ENCODE results near the gene GSTM4.

DNA sequence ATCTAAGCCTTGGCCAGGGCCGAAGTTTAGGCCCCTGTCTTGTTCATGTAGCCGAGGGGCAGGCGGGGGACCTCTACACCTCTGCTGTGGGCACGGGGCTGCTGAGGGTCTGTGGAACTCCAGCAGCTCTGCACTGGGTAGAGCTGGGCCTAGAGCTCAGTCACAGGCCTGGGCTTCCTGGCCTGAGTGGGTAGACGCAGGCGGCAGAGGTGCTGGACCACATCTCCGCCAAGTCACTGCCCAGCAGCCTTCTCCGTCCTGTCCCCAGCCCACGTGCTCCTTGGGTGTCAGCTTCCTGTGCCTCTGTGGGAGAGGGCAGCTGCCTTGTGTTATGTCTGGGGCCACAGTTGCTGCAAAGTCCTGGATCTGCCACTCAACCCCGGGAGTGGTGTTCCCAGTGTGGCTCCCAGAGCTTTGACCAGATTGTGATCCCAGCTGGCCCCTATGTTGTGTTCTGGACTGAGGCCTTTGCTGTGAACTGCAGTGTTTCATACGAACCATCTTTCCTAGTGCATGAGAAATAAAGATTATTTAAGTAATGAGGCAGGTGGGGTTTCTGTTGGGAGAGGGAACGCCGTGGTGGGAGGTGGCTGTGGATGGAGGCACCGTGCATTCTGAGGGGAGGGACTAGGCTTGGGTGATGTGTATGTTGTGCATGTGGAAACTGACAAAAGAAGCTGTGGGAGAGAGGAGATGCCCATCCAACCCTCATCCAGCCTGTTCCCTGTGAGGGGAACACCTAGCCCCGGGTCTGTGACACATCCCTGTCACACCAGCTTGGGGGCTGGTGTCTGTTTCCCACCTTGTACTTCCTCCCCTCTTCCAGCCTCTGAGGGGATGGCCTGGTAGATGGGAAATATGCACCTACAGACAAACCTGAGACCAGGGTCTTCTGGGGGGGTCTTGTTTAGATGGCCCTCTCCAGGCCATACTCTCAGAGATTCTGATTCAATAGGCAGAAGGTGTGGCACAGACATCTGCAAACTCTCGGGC lies 24.1 kb upstream of the GSTM4 start:
- TF ChIP-seq, protein P1, sequence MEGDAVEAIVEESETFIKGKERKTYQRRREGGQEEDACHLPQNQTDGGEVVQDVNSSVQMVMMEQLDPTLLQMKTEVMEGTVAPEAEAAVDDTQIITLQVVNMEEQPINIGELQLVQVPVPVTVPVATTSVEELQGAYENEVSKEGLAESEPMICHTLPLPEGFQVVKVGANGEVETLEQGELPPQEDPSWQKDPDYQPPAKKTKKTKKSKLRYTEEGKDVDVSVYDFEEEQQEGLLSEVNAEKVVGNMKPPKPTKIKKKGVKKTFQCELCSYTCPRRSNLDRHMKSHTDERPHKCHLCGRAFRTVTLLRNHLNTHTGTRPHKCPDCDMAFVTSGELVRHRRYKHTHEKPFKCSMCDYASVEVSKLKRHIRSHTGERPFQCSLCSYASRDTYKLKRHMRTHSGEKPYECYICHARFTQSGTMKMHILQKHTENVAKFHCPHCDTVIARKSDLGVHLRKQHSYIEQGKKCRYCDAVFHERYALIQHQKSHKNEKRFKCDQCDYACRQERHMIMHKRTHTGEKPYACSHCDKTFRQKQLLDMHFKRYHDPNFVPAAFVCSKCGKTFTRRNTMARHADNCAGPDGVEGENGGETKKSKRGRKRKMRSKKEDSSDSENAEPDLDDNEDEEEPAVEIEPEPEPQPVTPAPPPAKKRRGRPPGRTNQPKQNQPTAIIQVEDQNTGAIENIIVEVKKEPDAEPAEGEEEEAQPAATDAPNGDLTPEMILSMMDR (conservative IDR thresholded peaks at IDR 0.05; ENCODE audit: low read length): no peak
- no peak for TF ChIP-seq EZH2phosphoT487 (IDR thresholded peaks at IDR 0.05; ENCODE audit: borderline replicate concordance)

All from Loucy (cell line).